Measurements from ENCODE around the gene HHAT.

HHAT gene

DNA sequence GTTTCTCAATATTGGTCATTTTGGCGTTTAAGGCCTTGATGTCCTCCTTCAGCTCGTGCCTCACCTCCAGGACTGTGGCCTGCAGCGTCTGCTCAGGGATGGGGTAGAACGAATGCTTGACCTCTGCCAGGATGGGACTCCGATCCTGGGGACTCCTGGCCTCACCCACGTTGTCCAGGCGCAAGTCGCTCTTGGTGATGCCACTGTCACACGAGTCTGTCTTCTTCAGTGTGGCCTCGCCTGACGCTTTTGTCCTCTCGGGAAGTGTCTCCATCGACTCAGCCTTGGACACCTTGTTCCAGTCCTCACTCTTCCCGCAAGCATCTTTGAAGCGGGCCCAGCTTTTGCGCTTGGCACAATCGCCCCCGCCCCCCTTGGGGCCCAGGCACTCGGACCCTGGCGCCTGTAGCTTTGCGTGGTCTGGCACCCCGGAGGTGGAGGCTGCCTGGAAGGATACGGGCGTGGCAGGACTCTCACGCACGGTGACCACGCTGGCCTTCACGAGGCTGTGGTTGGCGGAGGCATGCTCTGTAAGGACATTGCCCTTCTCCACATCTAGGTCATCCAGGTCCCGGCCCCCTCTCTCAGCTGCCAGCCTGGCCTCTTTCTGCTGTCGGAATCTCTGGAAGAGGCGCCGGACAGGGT lies 354.8 kb downstream of the HHAT start:
- DNase-seq (ENCODE audit: low spot score) = no peak

DNA sequence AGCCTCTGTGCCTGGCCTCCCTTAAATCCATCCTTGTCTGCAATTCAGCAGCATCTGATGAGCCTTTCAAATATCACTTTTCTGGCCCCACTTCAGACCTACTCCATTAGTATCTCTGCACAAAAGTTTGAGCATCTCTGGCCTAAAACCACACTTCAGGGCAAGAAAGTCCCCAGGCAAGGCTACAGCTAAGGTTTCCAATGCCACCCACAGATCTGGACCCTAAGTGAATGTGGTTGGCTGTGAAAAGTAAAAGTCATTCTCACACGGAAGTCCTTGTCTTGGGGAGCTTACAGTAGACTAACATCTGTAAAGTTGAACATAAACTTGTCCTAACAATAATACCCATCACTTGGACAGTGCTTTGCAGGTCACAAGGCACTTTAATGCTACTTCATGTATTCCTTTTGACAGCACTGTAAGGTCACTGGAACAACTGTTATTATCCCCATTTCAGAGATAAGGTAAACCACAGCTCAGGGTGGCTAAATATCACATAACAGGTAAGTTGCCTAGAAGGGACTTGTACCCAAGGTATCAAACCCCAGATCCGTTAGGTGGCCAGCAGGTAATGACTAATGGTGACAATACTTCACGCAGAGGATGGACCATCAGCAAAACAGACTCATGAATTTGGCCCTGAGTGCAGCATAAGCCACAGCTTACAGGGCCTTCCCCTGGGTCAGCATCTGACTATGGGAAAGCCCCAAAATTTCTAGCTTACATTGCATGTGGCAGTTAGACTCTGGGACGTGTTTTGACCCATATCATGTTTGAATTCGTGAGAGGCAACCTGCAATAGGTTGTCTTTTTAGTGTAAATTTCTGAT lies 356.0 kb downstream of the HHAT start:
- no peak for DNase-seq (ENCODE audit: low spot score)

DNA sequence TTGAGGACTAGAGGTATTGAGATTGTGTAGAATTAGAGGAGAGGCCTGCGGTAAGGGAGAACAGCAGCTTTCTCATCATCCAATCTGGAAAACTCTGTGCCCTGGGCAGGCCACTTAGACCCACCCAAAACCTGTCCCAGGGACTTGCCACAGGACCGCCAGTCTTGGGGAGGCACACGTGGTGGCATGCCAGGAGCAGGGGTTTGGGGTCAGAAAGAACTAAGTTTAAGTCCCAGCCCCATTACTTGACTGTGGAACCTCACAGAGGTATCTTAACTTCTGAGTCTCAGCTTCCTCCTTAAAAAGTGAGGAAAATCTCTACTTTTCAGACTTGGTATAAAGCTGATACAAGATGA lies 356.6 kb downstream of the HHAT start:
- no peak for DNase-seq (ENCODE audit: low spot score)

DNA sequence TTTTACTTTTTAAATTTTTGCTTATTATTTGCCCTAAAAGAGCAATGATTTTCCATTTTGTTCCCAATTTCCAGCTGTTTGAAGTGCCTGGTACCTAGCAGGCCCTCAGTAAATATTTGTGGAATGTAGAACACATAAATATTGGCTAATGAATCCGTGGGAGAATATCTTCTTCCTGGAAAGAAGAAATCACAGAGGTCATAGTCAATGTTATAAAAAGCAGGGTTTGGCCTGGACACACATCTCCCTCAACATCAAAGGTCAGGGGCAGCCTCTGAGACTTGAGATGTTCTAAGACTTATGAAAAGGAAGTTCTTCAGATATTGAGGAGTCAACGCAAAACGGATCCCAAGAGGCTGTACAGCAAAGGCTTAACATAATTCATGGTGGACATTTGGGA lies 358.1 kb downstream of the HHAT start:
- no peak for DNase-seq (ENCODE audit: low spot score)

DNA sequence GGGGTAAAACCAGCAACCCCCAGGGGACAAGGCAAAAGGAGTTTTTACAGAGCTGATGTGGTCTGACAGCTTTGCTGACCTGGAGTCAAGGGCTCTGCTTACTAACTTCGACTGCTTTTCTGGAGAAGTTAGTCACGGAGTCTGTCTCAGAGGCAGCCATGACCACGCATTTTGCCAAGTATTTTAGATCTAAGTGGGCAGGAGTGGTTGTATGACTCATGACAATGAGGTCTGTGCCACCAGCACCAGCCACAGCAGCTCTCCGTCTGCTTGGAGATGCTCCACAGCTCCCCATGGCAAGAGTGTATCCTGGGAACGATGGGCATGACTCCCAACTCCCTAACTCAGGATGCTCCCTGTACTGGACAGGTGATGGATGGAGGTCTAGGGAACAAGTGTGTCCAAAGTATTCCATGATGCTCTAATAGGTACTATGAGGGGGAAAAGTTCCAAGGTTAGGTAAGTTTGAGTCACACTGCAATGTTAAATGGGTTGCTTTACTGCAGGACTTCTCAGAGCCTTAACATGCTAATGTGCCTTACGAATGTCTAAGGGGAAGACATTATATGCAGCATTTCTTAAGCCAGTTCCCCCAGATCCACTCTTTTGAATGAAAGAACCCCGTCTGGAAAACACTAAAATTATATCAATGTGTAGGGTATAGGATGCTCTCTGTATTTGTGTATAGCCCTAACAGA lies 359.0 kb downstream of the HHAT start:
- DNase-seq (ENCODE audit: low spot score) = no peak

DNA sequence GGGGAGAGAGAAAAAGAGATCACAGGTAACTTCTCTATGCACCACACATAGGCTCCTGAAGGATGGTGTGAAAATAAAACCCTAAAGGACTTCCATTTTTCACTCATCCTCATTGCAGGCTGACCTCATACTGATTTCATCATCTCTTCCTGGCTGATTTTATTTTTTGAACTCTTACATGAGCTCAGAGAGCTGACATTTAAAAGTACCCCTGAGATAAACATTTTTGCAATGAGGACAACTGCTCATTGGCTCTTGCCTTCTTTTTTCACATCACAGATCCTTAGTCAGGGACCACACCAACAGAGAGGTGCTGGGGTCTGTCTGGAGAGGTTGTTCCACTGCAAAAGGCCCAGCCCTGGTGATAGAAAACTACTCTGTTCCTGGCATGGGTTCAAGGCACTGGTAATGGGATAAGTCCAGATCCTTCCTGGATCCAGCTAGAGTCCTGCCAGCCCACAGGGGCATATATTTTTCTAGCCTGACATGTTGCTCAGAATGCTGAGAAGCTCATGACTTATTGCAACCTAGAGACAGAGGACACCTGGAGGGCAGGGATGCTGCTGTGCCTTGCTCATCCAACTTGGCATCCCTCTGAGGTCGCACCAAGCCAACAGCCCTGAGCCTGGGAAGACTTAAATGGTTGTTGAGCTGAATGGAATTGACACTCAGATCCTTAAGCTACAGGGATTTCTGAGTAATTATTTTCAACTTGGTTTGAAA lies 360.0 kb downstream of the HHAT start:
- no peak for DNase-seq (ENCODE audit: low spot score)

DNA sequence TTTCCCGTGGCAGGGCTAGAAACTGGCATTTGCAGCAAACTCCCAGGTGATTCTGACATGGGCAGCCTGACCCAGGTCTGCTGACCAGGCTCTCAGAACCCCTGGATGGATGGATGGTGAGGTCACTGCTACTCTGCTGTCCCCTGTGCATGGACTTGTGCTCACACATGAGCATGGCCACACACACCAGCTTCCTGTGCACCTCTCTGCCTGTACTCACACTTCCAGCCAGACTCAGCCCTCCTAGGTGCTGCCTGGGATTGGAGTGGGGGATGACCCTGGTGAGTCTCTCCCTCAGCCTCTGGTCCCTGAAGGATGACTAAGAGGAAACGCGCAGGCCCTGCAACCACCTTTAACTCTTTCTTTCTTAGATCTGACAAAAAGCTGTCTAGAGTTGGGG lies 361.1 kb downstream of the HHAT start:
- DNase-seq (ENCODE audit: low spot score) = no peak

DNA sequence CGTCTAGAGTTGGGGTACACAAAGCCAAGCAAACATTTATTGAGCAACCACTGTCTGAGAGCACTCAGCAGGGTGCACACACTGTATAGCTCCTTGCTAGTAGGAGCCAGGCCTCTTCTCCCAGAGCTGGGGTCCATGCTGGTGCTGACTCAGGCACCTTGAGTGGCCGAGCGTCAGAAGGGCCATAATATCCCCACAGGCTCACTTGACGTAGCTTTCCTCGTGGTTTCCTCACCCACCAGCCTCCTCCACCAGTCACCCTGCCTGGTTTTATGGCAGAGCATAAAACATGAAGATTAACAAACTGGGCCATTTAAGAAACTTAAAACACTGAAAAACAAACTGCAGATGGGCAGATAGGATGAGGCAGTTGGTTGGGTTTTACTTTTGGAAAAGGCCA lies 361.5 kb downstream of the HHAT start:
- DNase-seq (ENCODE audit: low spot score) = no peak

DNA sequence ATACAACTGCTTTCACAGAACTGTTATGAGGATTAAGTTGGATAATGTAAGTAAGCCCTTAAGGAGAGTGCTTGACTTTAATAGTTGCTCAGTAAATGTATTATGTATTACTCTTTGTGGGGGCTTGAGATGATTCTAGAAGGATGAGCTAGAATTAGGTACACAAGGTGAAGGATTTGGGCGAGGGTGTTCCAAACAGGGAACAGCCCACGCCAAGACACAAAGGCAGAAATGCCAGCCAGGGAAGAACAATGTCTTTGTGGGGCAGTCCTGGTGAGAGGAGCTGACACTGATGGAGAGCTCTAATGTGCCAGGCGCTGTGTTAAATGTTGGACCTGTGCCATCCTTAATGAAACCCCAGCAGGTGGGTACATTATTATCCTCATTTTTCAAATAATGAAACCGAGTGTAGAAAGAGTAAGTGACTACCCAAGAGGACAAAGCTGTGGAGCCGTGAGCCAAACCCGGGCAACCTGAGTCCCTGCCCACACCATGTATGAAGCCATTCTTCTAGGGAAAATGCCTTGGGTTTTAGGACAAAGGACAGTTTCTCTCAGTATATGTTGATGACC lies 362.4 kb downstream of the HHAT start:
- no peak for DNase-seq (ENCODE audit: low spot score)

DNA sequence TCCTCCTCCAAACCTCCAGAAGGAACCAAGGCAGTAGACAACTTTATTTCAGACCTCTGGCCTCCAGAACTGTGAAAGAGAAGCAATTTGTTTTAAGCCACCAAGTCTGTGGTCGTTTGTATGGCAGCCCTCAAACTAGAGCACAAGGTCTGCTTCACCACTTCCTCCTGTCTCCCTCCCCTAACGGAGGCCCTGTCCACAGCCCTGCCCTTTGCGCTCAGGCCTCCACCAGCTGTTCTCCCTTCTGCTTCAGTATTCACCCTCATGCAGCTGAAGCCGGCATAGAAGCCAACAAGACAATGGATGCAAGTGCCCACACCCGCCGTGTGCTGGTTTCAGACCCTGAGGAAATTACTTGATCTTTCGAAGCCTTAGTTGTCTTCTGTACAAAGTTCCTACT lies 364.1 kb downstream of the HHAT start:
- no peak for DNase-seq (ENCODE audit: low spot score)

DNA sequence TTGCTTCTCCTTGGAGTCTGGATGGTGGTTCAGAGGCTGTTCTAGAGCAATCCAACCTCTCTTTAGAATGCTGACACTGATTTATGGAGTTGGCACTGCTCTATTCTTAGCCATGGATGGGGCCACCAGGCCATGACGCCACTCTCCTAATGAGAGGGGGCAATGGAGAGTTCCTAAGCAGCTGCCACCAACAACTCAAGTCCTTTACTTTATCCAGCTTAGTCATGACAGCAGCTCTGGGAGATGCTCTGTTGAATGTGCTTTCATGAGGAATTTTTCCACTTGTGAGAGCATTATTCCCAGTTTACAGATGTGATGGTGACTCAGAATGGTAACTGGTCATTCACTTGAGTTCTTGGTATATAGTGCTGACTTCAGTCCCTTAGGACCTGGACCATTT lies 366.3 kb downstream of the HHAT start:
- no peak for DNase-seq (ENCODE audit: low spot score)

DNA sequence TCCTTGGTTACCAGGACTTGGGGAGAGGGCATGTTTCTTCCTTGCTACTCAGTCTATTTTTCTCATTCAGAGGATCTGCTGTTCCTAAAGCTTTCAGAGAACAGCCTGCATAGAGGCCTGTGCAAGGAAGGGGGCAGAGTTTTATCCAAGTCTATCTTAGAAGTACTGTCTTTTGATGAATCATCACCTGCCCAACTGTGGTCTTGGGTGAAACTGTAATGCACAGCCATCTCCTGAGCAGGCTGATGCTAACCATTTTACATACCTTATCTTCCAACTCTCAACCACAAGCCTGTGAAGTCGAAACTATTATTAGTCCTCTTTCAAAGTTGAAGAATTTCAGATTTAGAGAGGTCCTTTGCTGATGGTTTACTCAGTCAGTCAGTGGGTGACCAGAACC lies 368.0 kb downstream of the HHAT start:
- no peak for DNase-seq (ENCODE audit: low spot score)

DNA sequence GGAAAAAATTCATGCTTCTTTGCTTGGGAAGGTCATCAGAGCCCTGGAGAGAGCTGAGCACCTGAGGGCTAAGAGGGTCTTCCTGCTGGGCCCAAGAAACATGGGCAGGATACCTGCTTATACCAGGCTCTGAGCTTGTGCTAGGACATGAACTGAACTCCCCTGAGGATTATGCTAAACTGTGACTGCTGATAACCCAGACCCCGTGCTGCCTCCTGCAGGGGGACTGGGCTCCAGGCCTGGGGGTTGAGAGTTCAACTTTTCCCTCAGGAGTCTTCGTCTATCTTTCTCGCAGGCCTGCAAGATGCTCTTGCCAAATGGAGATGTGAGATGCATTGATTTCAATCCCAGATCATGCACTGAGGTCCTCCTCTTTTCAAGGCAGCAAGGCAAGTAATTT lies 368.5 kb downstream of the HHAT start:
- DNase-seq (ENCODE audit: low spot score) = no peak

DNA sequence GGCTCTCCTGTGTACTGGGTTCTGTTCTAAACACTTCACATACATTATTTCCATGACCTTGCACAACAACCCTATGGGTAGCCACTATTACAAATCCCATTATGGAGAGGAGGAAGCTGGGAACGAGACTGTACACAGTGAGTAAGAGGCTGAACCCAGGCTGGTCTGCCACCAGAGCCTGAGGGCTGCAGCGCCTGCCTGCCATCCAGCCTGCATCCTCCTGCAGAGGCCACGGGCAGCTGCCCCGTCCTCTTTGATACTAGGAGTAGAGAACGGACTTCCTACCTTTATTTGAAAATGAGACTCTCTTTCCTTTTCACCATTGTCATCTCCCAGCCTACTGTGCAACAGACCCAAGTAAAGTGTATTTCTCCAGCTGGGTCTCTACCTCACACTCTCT lies 370.0 kb downstream of the HHAT start:
- DNase-seq (ENCODE audit: low spot score) = no peak

DNA sequence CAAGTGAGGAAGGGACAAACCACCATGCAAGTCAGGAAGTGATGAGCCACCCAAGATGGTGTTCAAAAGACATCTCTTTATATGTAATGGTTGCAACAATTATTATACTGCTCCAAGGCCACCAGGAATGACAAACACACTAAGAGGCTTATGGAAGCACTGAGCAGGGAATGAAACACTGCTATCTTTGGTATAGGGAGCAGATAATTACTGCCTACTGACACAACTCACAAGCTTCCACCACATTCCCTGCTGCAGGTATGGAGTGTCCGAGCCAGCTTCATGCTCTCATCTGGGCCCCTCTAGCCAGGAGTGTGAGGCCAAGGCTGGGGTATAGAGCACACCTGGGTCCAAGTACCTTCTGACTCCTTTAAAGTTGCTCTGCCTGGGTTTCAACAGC lies 371.4 kb downstream of the HHAT start:
- no peak for DNase-seq (ENCODE audit: low spot score)

DNA sequence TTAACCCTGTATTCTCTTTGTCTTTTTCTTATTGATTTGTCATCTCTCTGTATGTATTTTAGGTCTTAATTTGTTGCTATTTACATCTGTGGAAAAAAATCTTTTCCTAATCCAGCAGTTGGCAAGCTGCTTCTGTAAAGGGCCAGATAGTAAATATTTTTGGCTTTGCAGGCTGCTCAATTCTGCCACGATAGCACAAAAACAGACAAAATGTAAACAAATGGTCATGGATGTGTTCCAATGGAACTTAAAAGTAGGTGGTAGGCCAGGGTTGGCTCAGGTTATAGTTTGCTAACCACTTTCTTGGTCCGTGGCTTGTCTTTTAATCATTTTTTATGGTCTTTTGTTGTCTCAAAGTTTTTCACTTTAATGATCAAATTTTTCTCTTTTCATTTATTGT lies 371.8 kb downstream of the HHAT start:
- no peak for DNase-seq (ENCODE audit: low spot score)

DNA sequence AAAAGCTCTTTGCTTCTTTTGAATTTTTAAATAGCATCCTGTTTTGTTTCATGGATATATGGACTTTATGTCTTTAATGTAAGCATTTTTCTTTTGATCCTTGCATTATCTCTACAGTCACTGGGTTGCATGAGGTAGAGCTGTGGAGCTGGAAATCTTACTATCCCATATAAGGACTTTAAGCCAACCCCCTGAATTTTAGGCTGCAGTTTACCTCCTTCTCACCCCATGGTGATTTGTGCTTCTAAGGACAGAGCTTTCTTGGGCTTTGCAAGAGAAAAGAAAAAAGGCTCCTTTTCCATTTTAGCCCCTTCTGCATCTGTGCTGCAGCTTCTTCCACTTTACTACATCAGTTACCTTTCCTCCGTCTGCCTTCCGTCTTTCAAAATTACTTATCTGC lies 373.8 kb downstream of the HHAT start:
- no peak for DNase-seq (ENCODE audit: low spot score)

DNA sequence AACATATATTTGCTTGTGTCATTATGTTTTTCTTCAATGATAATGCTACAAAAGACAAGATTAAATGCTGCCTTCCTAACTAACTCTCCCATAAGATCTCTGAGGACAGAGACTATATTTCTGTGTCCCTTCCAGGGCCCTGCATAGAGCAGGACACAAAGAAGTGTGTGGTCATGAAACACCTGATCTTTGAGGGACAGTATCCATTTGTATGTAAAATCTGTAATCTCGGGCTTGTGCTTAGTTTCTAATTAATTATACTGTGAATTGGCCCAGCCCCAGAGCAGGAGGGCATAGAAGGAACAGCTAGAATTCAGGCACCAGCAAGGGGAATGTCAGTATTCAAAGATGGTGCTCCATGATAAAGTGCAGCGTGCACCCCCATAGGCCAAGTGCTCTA lies 374.9 kb downstream of the HHAT start:
- DNase-seq (ENCODE audit: low spot score) = no peak

DNA sequence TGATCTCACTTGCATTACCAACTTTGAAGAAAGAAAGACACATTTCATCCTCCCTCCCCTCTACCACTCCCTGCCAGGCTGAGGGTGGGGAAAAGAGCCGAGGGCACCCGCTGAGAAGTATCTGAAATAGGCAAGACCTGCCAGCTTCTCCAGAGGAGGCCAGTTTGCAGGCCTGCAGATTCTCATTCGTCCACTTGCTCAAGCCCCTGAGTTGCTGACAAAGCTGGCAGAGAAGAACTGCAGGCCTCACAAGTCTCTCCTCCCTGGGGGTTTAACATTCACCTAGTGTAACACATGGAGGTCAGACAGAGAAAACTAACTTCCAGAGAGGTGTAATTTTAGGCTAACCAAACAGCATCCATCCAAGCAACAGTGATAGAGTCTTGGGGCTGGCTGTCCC lies 376.4 kb downstream of the HHAT start:
- no peak for DNase-seq (ENCODE audit: low spot score)

DNA sequence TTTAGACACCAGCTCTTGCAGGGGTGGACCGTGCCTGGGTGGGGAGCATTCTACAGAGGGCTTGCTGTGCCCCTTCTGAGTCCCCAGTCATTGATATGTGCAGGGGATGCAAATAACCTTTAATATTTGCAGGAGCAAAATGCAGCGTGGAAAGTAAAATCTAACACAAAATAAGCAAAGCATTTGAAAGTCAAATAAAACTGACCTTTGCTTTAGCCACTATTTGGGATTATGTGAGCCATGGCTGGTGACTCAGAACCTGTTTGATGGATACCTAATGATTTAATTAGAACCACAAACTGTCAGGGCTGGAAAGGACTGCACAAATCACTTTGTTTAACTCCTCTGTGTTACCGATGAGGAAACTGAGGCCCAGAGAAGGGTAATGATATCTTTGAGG lies 377.5 kb downstream of the HHAT start:
- DNase-seq (ENCODE audit: low spot score) = no peak

DNA sequence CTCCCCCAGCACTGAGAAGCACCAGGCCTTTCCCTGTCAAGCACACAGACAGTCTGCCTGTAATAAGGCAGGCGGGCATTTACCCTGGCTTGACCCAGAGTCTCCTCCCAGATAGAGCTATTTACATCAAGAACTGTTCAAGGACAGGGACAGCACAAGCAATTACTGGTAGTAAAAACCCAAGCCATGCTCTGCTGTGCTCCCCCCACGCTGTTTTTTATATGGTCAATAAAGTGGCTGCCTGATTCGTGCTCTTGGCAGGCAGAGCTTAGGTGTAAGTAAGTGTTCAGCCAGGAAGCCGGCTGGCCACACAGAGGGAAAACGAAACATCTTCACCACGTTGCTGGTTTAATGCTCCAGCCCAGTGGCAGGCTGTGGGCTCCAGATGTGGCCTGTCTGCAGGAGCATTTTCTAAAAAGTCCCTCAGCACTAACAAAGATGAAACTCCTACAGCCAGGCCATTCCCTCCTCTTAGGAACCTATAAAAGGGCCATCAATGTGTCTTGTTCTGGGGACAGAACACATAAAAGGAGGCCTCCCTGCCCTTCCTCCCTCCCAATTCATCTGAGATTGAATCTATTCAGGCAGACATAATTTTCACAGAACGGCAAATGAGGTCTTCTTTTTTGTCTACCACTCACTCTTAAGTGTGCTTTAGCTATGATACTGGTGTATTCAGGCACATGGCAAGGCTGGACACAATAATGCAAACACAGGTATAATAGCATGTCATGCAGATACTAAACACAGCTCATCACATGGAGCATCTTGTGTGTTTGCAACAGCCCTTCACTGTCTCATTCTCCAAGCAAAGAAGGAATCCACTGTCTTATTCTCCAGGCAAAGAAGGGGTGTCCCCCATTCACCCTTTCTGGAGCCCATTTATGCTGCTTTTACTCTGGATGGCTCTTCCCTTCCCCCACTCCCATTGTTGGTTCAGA lies 378.9 kb downstream of the HHAT start:
- DNase-seq (ENCODE audit: low spot score) = no peak
